ENCODE results near the gene LIN54.

DNA sequence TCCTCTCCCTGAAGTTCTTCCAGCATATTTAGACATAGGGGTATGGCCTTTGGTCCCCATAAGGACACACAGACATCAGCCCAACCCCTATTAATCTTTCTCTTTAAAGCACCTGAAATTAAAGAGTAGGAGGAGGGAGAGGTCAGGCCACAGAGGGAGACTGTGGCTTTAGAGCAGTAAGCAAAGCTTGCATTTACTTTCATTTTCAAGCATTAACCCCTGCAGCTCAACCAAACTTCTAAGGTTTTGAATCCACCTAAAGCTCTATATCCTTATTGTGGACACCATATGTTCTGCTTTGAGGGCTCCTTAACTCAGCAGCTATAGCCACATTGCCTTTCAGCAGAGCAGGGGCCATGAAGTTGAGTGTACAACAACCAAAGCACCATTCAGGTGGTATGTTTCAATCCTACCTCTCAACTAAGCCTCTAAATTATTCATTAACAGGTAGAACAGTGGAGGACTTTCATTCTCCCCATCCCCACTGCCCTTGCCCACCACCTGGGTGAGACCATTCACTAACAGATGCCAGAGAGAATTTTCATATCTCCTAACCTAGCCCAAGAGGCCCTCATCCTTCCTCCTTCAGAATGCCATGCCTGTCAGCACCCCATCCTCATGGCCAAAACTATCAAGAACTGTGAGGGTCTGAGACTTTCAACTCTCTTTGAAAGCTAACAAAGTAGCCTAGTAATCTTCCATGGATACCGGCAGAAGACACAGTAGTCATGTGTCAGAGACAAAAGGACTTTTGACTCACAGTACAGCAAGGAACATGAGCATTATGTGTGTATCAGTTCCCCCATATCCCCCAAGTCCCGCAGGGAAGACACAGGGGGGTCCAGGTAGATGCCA lies 20.8 kb downstream of the LIN54 start:
- TF ChIP-seq, protein P1, sequence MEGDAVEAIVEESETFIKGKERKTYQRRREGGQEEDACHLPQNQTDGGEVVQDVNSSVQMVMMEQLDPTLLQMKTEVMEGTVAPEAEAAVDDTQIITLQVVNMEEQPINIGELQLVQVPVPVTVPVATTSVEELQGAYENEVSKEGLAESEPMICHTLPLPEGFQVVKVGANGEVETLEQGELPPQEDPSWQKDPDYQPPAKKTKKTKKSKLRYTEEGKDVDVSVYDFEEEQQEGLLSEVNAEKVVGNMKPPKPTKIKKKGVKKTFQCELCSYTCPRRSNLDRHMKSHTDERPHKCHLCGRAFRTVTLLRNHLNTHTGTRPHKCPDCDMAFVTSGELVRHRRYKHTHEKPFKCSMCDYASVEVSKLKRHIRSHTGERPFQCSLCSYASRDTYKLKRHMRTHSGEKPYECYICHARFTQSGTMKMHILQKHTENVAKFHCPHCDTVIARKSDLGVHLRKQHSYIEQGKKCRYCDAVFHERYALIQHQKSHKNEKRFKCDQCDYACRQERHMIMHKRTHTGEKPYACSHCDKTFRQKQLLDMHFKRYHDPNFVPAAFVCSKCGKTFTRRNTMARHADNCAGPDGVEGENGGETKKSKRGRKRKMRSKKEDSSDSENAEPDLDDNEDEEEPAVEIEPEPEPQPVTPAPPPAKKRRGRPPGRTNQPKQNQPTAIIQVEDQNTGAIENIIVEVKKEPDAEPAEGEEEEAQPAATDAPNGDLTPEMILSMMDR (optimal IDR thresholded peaks at IDR 0.05 in 1 of 3, IDR thresholded peaks at IDR 0.05 in 1 of 3, conservative IDR thresholded peaks at IDR 0.05 in 1 of 3; ENCODE audit: extremely low read depth in 1 of 3, insufficient read depth in 2 of 3, low read length in 3 of 3): no peak
- no peak for TF ChIP-seq EZH2 (IDR thresholded peaks at IDR 0.05; ENCODE audit: low read length)
